ENCODE measurements around the gene RNPEPL1.
A peak's percentile ranks its signal among the peaks of the same experiment; 100 is the strongest.

The RNPEPL1 gene

DNA sequence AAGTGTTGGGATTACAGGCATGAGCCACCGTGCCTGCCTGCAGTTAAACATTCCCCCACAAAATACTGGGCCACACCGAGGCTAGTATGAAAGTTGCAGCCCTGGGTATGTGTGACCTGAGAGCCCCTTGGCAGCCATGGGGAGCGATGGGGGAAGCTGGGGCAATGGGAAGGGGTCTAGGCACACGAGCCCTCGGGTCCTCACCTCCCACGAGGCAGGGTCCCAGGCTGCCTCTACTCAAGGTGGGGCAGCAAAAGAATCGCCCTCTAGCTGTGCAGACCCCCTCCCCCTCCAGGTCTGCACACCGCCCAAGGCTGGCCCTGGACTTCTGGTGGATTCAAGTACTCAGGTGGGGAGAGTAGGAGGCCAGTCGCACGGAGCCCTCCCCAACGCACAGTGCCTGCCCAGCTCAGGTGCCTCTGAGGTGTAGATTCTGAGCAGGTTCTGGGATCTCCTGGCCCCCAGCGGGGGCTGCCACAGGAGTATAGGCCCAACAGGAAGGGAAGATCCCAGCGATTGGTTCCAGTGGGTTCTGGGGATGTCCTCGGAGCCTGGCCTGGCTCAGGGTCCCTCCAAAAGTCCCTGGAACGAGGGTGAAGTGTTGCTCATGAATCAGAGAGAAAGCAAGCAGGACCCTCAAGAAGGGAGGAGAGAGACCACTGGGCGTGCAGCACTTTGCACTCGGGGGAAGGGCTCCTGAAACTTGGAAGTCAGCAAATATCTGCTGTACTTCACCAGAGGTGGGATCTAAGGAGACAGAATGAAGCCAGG, 59.6 kb downstream of the RNPEPL1 start:
- Mint-ChIP-seq H3K27me3 (ENCODE audit: low read depth) (no peaks in the 10 kb centered on the region), H3K27ac (no peak overlapping the region), H3K4me3 (peak overlapping the region; percentile 12), H3K4me1 (ENCODE audit: low read depth) (peaks cover 27% of the 10 kb centered on the region), H3K36me3 (ENCODE audit: low read depth) (peaks cover 29% of the 10 kb centered on the region), H3K9me3 (peaks cover 9% of the 10 kb centered on the region)
- no peak for DNase-seq (ENCODE audit: low spot score)

DNA sequence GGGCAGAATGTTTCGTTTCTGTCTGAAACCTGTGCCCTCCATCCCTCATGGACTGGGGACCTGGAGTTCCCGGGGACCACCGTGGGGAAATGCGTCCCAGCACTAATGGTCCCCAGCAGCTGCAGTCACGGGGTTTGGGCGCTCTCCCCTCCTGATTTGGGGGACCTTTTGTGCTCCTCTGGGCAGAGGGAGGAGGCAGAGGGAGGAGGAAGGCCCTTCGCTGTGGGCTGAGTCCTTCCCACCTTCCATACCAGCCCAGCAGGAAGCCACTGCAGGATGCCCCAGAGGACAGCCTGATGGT, 60.2 kb downstream of the RNPEPL1 start:
- Mint-ChIP-seq H3K9me3 (peaks cover 14% of the 10 kb centered on the region), H3K27ac (no peak overlapping the region), H3K4me3 (no peak overlapping the region), H3K27me3 (ENCODE audit: low read depth) (no peaks in the 10 kb centered on the region), H3K36me3 (ENCODE audit: low read depth) (peaks cover 33% of the 10 kb centered on the region), H3K4me1 (ENCODE audit: low read depth) (peaks cover 23% of the 10 kb centered on the region)
- DNase-seq (ENCODE audit: low spot score), result no peak

DNA sequence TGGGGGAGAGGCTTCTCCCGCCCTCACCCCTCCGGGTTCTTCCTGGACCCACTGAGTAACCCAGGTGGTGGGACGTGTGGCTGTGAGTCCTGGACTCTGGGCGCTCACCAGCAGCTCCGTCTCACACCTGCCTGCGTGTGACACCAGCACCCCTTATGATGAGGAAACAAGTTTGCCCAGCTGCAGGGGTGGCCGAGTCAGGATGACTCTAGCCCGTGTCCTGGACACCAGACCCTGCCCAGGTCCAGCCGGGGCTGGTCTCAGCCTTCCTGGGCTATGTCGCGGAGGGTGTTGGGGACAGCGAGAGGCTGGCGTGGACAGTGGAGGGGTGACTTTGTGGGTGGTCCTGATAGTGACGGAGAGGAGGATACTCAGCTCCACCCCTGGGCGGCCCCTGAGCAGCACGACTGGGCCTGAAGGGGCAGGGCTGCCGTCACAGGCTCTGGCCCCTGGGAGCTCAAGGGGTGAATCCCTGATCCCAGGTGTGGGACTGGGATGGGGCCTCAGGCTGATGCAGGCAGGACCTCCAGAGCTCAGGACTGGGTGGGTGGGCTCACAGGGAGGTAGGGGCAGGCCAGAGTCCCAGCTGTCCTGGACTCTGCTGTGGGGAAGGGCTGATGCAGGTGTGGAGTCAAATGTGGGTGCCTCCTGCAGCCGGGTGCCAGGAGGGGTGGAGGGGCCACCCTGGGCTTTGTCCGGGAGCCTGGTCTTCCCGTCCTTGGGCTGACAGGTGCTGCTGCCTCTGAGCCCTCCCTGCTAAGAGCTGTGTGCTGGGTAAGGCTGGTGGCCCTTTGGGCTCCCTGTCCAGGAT, 60.7 kb downstream of the RNPEPL1 start:
- H3K27me3 Mint-ChIP-seq (ENCODE audit: low read depth), result no peaks in the 10 kb centered on the region
- no peak overlapping the region for H3K4me3 Mint-ChIP-seq
- peaks cover 21% of the 10 kb centered on the region for H3K4me1 Mint-ChIP-seq (ENCODE audit: low read depth)
- peaks cover 35% of the 10 kb centered on the region for H3K36me3 Mint-ChIP-seq (ENCODE audit: low read depth)
- no peak overlapping the region for H3K27ac Mint-ChIP-seq
- no peak for DNase-seq (ENCODE audit: low spot score)
- H3K9me3 Mint-ChIP-seq, result peaks cover 18% of the 10 kb centered on the region

DNA sequence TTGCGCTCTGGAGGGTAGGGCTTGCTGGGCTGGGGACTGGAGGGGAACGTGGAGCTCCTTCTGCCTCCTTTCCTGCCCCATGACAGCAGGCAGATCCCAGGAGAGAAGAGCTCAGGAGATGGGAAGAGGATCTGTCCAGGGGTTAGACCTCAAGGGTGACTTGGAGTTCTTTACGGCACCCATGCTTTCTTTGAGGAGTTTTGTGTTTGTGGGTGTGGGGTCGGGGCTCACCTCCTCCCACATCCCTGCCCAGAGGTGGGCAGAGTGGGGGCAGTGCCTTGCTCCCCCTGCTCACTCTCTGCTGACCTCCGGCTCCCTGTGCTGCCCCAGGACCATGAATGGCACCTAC, 61.3 kb downstream of the RNPEPL1 start:
- H3K36me3 Mint-ChIP-seq (ENCODE audit: low read depth), result peaks cover 38% of the 10 kb centered on the region
- H3K27me3 Mint-ChIP-seq (ENCODE audit: low read depth), result no peaks in the 10 kb centered on the region

DNA sequence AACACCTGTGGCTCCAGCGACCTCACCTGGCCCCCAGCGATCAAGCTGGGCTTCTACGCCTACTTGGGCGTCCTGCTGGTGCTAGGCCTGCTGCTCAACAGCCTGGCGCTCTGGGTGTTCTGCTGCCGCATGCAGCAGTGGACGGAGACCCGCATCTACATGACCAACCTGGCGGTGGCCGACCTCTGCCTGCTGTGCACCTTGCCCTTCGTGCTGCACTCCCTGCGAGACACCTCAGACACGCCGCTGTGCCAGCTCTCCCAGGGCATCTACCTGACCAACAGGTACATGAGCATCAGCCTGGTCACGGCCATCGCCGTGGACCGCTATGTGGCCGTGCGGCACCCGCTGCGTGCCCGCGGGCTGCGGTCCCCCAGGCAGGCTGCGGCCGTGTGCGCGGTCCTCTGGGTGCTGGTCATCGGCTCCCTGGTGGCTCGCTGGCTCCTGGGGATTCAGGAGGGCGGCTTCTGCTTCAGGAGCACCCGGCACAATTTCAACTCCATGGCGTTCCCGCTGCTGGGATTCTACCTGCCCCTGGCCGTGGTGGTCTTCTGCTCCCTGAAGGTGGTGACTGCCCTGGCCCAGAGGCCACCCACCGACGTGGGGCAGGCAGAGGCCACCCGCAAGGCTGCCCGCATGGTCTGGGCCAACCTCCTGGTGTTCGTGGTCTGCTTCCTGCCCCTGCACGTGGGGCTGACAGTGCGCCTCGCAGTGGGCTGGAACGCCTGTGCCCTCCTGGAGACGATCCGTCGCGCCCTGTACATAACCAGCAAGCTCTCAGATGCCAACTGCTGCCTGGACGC, 61.9 kb downstream of the RNPEPL1 start:
- no peak overlapping the region for H3K27ac Mint-ChIP-seq
- DNase-seq (ENCODE audit: low spot score), result no peak
- H3K36me3 Mint-ChIP-seq (ENCODE audit: low read depth), result peaks cover 40% of the 10 kb centered on the region
- H3K4me1 Mint-ChIP-seq (ENCODE audit: low read depth), result peaks cover 10% of the 10 kb centered on the region
- H3K9me3 Mint-ChIP-seq, result peaks cover 27% of the 10 kb centered on the region
- H3K4me3 Mint-ChIP-seq, result no peak overlapping the region
- H3K27me3 Mint-ChIP-seq (ENCODE audit: low read depth), result no peaks in the 10 kb centered on the region

More for the DNA sequence above, 61.3 kb downstream of the RNPEPL1 start:
- Mint-ChIP-seq H3K9me3 (peaks cover 23% of the 10 kb centered on the region), H3K27ac (no peak overlapping the region), H3K4me3 (no peak overlapping the region), H3K4me1 (ENCODE audit: low read depth) (peaks cover 16% of the 10 kb centered on the region)
- no peak for DNase-seq (ENCODE audit: low spot score)
